CD4-positive, alpha-beta T cell treated with Interleukin-4 for 1 hour (primary cell): ENCODE measurements around the gene KCNIP2.
"Not testable (repeated sequence)": the region's sequence is repeated elsewhere in the genome, so short reads cannot be mapped to it uniquely, and the experiment has no call there.

ENCODE experiments used
- DNase-seq, 2 donors: peaks; one replicate each; pipeline ENCODE4 v3.0.0-alpha.2; 2020 to 2022

KCNIP2 gene

DNA sequence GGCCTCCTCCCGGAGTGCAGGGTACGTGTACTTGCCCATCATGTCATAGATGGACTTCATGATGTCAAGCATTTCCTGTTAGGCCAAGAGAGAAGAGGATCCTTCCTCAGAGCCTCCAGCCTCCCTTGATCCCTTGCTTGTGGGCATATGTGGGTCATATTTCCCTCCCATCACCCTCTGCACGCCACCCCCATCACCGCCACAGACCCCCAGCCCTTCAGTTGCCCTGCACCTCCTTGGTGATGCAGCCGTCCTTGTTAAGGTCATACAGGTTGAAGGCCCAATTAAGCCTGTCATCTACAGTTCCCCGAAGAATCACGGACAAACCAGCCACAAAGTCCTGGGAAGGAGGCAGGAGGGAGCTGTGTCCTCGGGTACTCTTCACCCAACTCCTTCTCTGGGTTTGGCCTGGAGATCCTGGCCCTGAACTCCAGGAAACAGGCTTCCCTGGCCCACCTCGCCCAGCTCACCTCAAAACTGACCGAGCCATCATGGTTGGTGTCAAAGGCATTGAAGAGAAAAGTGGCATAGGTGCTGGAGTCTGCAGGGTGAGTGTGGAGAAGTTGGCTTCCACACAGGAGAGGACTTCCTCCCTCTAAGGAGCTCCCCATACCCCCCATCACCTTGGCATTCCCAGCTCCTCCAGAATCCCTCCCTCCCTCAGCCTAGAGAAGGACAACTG lies 15.5 kb downstream of the KCNIP2 start:
- no peak for DNase-seq

GRCh38 chr10:101826852-101827434 lies 16.7 kb downstream of the KCNIP2 start:
- no peak for DNase-seq

GRCh38 chr10:101824736-101825135 lies 18.9 kb downstream of the KCNIP2 start:
- DNase-seq, result no peak

GRCh38 chr10:101818872-101819633 lies 24.5 kb downstream of the KCNIP2 start:
- DNase-seq, result no peak

DNA sequence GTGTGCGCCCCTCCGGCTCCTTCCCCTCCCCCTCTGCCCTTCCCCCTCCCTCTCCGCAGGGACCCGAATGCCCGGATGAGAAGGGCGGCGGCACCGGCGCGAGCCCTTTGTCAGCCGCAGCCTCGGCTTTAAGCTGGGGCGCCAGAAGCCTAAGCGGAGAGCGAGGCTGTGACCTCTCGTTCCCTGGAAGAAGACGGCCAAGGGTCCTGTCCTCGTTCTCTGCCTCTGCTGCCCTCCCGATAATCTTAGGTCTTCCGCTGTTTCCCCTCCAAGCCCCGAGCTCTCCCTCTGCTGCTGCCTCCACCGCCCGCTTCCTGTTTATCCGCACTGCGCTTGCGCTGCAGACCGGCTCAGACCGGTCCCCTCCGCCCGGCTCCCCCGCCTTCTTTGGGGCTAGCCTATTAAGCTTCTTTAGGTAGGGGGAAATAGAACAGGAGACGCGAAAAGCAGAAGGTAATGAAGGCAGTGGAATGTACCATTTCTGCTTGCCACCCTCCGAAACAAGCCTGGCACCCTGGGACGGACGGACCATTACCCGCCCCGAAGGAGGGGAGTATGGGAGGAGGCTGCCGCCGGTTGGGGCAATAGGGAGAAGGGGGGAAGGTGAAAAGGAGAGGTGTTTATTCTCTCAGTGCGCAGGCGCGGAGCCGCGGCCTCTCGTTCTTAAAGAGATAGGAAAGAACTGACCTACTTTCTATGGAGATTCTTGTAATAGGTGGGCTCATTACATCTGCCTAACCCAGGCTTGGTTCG lies 25.3 kb downstream of the KCNIP2 start, which contains the start of gene OGA:
OGA (minus strand) TSS at position 326 of the 753 bp plus-strand sequence. CDS start 422 bp downstream, outside the sequence.
- DNase-seq, result peak; percentile 100

GRCh38 chr10:101817337-101818118 lies 26.1 kb downstream of the KCNIP2 start:
- peak in 1 of 2 donors; percentile 43 for DNase-seq

- no peak for DNase-seq
Measured at GRCh38 chr10:101816913-101817336, 26.7 kb downstream of the KCNIP2 start.

GRCh38 chr10:101816376-101816775 lies 27.2 kb downstream of the KCNIP2 start:
- no peak for DNase-seq

DNA sequence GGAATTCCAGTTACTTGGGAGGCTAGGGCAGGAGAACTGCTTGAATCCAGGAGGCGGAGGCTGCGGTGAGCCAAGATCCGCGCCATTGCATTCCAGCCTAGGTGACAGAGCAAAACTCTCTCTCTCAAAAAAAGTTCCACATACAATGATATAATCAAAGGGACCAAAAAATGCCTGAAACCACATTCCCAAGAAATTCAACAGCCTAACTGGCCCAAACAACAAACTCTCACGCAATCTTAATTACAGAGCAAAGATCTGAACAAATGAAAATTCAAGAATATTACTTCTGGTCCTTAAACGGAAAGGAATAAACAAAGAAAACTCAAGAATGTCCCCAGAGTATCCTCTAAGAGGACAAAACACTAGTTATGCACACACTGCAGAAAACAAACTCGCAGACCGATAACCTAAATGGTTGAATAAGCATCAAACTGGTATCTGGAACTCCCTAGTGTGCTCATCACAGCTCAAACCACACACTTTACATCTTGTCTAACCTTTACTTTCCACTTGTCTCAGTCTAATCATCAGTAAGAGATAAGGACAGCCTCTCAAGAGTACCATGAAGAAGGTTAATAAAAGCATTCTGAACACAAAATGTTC lies 29.0 kb downstream of the KCNIP2 start:
- no peak for DNase-seq

- DNase-seq, result no peak
Measured at GRCh38 chr10:101812606-101813005, 31.0 kb downstream of the KCNIP2 start.

DNA sequence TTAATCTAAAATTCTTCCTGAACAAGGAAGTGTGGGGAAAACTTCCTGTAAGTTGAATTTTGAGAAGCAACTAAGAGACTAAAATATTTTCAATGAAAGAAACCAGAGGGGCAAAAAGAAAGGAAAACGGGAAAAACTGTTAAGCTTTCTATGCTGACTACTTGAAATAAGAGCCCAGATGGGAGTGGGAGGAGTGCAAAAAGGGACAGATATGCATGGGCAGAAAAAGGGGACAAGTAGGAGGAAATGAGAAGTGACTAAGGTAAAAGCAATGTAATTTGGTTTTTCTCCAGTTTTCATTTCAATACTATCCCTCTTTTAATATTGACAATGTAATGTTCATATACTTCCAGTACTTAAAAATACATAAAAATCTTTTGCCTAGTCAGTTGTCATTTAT lies 36.4 kb downstream of the KCNIP2 start:
- DNase-seq, result no peak

DNA sequence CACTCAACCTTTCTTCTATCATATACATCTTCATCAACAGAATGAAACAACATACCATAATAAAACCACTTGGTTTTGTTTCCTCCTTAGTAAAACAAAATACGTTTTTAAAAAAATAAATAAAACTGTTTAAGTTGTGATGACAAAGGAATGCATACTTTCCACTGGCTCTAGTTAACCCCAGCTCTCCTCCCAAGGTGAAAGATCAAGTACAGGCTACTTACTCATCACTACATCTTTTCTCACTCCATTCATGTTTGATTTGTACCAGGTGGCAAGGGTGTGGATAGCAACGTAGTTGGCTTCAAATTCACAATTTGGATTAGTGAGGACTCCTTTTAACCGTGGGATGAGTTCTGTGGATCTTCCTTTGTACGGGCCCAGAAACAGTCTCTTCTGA lies 40.1 kb downstream of the KCNIP2 start:
- no peak for DNase-seq

GRCh38 chr10:101797403-101798059 lies 46.1 kb downstream of the KCNIP2 start:
- no peak for DNase-seq

DNA sequence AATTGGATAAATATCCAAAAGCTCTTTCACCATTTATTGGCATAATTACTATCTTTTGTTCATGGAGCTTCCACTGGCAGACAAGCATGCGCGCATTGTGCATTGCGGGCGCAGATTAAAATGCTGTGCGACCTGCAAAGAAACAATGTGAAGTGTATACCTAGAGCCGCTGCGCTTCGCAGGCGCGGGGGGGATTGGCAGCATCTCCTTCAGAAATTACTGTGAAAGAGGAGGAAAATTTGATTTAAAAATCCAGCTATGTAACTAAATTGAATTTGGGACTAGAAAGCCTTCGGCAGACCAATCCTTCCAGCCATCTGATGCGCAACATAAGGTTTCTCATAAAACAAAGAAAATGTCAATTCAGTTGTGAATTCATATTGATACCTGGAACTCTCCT lies 50.1 kb downstream of the KCNIP2 start:
- no peak for DNase-seq

DNA sequence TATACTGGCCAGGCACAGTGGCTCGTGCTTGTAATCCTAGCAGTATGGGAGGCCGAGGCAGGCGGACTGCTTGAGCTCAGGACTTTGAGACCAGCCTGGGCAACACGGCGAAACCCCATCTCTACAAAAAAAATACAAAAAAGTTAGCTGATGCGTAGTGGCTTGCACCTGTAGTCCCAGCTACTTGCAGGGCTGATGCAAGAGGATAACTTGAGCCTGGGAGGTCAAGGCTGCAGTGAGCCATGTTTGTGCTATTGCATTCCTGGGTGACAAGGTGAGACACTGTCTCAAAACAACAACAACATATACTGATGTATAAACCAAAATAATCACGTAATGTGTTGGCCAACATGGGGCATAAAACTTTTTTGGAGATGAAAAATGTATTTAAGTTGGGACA lies 53.9 kb downstream of the KCNIP2 start:
- no peak for DNase-seq

GRCh38 chr10:101789231-101789630 lies 54.4 kb downstream of the KCNIP2 start:
- not testable (repeated sequence) for DNase-seq

GRCh38 chr10:101785801-101786200 lies 57.8 kb downstream of the KCNIP2 start:
- no peak for DNase-seq

DNA sequence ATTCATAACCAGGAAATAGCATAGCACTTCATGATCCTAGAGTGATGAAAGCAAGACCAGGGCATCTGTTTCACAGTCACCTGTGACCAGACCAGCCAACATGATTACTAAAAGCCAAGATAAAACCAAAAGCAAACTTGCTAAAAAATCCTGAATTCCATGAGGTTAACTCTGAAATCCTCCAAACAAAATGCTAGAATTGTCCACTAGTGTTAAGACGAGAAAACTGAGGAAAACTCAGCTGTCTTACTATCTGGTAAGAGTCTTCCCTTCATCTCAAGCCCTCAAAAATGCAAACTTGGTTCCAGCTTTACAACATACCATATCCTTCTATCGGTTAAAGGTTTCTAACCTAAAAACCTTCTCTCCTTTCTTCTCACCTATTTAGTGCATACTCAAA lies 59.0 kb downstream of the KCNIP2 start:
- no peak for DNase-seq

- DNase-seq, result no peak
Measured at GRCh38 chr10:101783736-101784118, 59.9 kb downstream of the KCNIP2 start.

GRCh38 chr10:101782811-101783735 lies 60.5 kb downstream of the KCNIP2 start, which contains the start of gene NPM3:
NPM3 (minus strand) TSS chr10:101783446; CDS start chr10:101783390, 56 bp downstream.
- peak; percentile 79 to 80 for DNase-seq
